Tibial nerve (tissue), 4 donors: ENCODE results near the gene CASZ1. TPM values are rescaled to one million over a fixed set of nuclear protein-coding genes. Genes with fewer than 3 reads are reported as not detected.

Experiments used
- DNase-seq, 2 donors: peaks; one replicate each; pipeline ENCODE4 v3.0.0-alpha.2; 2019; ENCODE audit warnings: low spot score in 2 of 2
- H3K27ac ChIP-seq, 4 donors: fragments of 200-600 bp; sonication (generic) in 3 of 4; one replicate each; pipeline ENCODE4 v1.5.1; 2017 to 2019; ENCODE audit warnings: mild to moderate bottlenecking in 1 of 4
- H3K27me3 ChIP-seq, 2 donors: fragments of 200-600 bp; sonication (generic) in 1 of 2; one replicate each; pipeline versions ENCODE4 v1.5.1 to v1.6.0; 2017 to 2019
- H3K36me3 ChIP-seq, 3 donors: fragments of 200-600 bp; sonication (generic); one replicate each; pipeline ENCODE4 v1.5.1; 2018 to 2019
- H3K4me1 ChIP-seq, 4 donors: fragments of 200-600 bp; sonication (generic) in 3 of 4; one replicate each; pipeline ENCODE4 v1.5.1; 2017 to 2019
- H3K4me3 ChIP-seq, 4 donors: fragments of 200-600 bp; sonication (generic) in 3 of 4; one replicate each; pipeline ENCODE4 v1.5.1; 2017 to 2019; ENCODE audit warnings: mild to moderate bottlenecking in 1 of 4, moderate library complexity in 1 of 4
- H3K9me3 ChIP-seq, 4 donors: fragments of 200-600 bp; sonication (generic) in 3 of 4; one replicate each; pipeline ENCODE4 v1.5.1; 2017 to 2019
- EP300 ChIP-seq, 2 donors: sonication (generic); formaldehyde crosslinking; IDR thresholded peaks; one replicate each; pipeline ENCODE4 v1.6.1; 2017; ENCODE audit warnings: antibody characterized with exemption in 2 of 2, mild to moderate bottlenecking in 1 of 2
- POLR2A ChIP-seq, 2 donors: fragments of 450-650 bp; IDR thresholded peaks; one replicate each; pipeline ENCODE4 v1.6.1; 2017; ENCODE audit warnings: antibody characterized with exemption in 2 of 2, mild to moderate bottlenecking in 2 of 2, moderate library complexity in 2 of 2
- WGBS, 2 donors: methylation state at CpG; one replicate each; pipeline ENCODE4 v1.1.5; 2018; 5-methylcytosine and 5-hydroxymethylcytosine counted together
- total RNA-seq, 4 donors: library from RNA; depleted of rRNA; stranded (reverse); fragments of >200 nt; gene quantifications; one replicate each; pipeline ENCODE4 v1.1.0, GENCODE V29; 2016
- TF ChIP-seq, protein P1 (sequence below), 5 experiments: fragments of 200-600 bp in 3 of 5; fragments of 450-650 bp in 2 of 5; sonication (generic) in 3 of 5; IDR thresholded peaks; one replicate each; pipeline ENCODE4 v1.5.1; 2016 to 2019; ENCODE audit warnings: antibody characterized with exemption in 5 of 5, mild to moderate bottlenecking in 3 of 5, moderate library complexity in 2 of 5

The CASZ1 gene
- total RNA-seq, 4 donors from 2014 or later = 1.7 to 7.5 (median 5.1) TPM

DNA sequence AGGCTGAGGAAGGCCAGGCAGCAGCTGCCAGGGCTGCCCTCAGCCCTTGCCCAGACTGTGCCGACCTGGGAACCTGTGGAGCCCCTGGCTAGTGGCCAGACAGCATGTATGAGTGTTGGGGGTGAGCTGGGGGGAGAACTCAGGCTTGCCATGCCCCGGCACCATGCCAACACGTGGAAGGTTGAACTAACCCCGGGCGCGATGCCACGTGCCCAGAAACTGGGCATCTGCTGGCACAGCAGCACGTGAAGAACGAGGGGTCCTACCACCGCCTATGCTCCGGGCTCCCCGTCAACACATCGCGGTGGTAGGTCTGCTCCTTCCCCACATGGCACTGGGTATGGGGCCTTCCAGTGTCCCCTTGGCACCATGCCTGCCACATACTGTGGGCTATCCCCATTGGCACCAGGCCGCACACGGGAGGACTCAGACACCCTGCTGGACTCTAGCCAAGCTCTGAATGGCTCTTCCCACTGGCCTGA lies 68.7 kb downstream of the CASZ1 start:
- H3K4me1 ChIP-seq = peaks cover 0 to 7% (median 0%) of the 10 kb centered on the region in 4 donors
- WGBS, 2 donors = 82 to 88% methylated on average over 16 of the region's 16 CpGs
- H3K36me3 ChIP-seq = no peaks in the 10 kb centered on the region
- TF ChIP-seq EP300 (IDR thresholded peaks at IDR 0.05) = no peak
- no peak for TF ChIP-seq POLR2A (IDR thresholded peaks at IDR 0.05)
- TF ChIP-seq, protein P1, sequence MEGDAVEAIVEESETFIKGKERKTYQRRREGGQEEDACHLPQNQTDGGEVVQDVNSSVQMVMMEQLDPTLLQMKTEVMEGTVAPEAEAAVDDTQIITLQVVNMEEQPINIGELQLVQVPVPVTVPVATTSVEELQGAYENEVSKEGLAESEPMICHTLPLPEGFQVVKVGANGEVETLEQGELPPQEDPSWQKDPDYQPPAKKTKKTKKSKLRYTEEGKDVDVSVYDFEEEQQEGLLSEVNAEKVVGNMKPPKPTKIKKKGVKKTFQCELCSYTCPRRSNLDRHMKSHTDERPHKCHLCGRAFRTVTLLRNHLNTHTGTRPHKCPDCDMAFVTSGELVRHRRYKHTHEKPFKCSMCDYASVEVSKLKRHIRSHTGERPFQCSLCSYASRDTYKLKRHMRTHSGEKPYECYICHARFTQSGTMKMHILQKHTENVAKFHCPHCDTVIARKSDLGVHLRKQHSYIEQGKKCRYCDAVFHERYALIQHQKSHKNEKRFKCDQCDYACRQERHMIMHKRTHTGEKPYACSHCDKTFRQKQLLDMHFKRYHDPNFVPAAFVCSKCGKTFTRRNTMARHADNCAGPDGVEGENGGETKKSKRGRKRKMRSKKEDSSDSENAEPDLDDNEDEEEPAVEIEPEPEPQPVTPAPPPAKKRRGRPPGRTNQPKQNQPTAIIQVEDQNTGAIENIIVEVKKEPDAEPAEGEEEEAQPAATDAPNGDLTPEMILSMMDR (IDR thresholded peaks at IDR 0.05) = no peak
- no peak for DNase-seq
- no peak overlapping the region for H3K4me3 ChIP-seq
- H3K27me3 ChIP-seq = peaks cover 0 to 36% of the 10 kb centered on the region in 2 donors
- no peaks in the 10 kb centered on the region for H3K9me3 ChIP-seq
- no peak overlapping the region for H3K27ac ChIP-seq

GRCh38 chr1:10726355-10726754 lies 70.1 kb downstream of the CASZ1 start:
- whole genome bisulfite sequencing, 2 donors = 85 to 90% methylated on average over 15 to 17 of the region's 17 CpGs
- no peak for DNase-seq
- H3K27ac ChIP-seq = no peak overlapping the region
- H3K4me3 ChIP-seq = no peak overlapping the region
- H3K27me3 ChIP-seq = peaks cover 0 to 37% of the 10 kb centered on the region in 2 donors
- peaks cover 0 to 7% (median 0%) of the 10 kb centered on the region in 4 donors for H3K4me1 ChIP-seq
- no peaks in the 10 kb centered on the region for H3K9me3 ChIP-seq
- TF ChIP-seq, protein P1 (IDR thresholded peaks at IDR 0.05) = no peak
- TF ChIP-seq EP300 (IDR thresholded peaks at IDR 0.05) = no peak
- TF ChIP-seq POLR2A (IDR thresholded peaks at IDR 0.05) = no peak
- H3K36me3 ChIP-seq = no peaks in the 10 kb centered on the region

DNA sequence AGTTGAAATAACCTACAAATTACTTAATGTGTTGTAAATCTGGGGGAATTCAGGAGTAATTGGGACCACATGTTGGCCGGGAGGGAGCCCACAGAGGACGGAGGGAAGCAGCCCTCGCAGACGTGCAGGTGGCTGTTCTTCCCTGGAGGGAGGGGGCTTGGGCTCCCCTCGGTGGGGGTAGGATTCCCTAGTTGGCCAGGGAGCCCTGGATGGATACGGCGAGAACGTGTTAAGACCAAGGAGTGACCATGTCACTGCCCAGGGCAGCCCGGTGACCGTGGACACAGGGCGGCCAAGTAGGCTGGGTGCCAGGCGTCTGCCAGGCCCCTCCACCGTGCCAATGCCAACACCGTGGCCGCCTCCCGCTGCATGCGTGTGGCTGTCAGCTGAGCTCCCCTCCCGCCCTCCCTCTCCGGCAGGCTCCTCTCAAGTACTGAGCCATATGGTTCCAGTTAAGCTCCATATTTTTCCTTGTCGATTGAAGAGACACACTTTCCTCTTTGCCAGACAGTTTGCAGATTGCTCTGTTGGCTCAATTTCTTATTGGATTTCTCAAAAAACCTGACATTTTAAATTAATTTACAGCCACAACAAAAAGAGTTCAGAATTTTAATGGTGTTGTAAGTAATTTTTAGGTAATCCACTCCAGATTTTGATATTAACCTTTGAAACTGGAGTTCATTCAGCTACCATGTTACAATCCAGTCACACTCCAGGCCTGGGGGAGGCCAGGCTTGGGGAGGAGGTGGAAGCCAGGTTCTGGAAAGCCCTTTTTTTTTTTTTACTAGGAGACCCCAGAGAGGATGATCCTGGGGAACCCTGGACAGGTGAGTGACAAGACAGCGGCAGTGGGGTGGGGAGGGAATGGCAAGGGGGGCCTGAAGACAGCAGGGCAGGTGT lies 71.2 kb downstream of the CASZ1 start:
- no peak overlapping the region for H3K4me3 ChIP-seq
- H3K27me3 ChIP-seq = peaks cover 0 to 46% of the 10 kb centered on the region in 2 donors
- DNase-seq = no peak
- no peaks in the 10 kb centered on the region for H3K9me3 ChIP-seq
- peaks cover 0 to 7% (median 0%) of the 10 kb centered on the region in 4 donors for H3K4me1 ChIP-seq
- no peaks in the 10 kb centered on the region for H3K36me3 ChIP-seq
- WGBS, 2 donors = 31 to 50% methylated on average over 18 to 21 of the region's 21 CpGs
- no peak for TF ChIP-seq EP300 (IDR thresholded peaks at IDR 0.05)
- no peak for TF ChIP-seq POLR2A (IDR thresholded peaks at IDR 0.05)
- TF ChIP-seq, protein P1 (IDR thresholded peaks at IDR 0.05) = no peak
- no peak overlapping the region for H3K27ac ChIP-seq

- no peaks in the 10 kb centered on the region for H3K36me3 ChIP-seq
- peaks cover 0 to 53% of the 10 kb centered on the region in 2 donors for H3K27me3 ChIP-seq
- H3K27ac ChIP-seq = no peak overlapping the region
- TF ChIP-seq, protein P1 (IDR thresholded peaks at IDR 0.05) = no peak
- TF ChIP-seq EP300 (IDR thresholded peaks at IDR 0.05) (no peak), POLR2A (IDR thresholded peaks at IDR 0.05) (no peak)
- H3K9me3 ChIP-seq = no peaks in the 10 kb centered on the region
- 66 to 68% methylated on average over 4 of the region's 4 CpGs for WGBS, 2 donors
- no peak for DNase-seq
- H3K4me3 ChIP-seq = no peak overlapping the region
- H3K4me1 ChIP-seq = peaks cover 0 to 7% (median 0%) of the 10 kb centered on the region in 4 donors
These were observed 71.9 kb downstream of the CASZ1 start for GRCh38 chr1:10724511-10724910.

GRCh38 chr1:10724052-10724494 lies 72.4 kb downstream of the CASZ1 start:
- TF ChIP-seq POLR2A (IDR thresholded peaks at IDR 0.05) (no peak), EP300 (IDR thresholded peaks at IDR 0.05) (no peak)
- TF ChIP-seq, protein P1 (IDR thresholded peaks at IDR 0.05) = no peak
- no peaks in the 10 kb centered on the region for H3K36me3 ChIP-seq
- H3K27ac ChIP-seq = no peak overlapping the region
- H3K9me3 ChIP-seq = no peaks in the 10 kb centered on the region
- WGBS, 2 donors = 38 to 52% methylated on average over 12 of the region's 12 CpGs
- H3K4me3 ChIP-seq = no peak overlapping the region
- peaks cover 0 to 7% (median 0%) of the 10 kb centered on the region in 4 donors for H3K4me1 ChIP-seq
- H3K27me3 ChIP-seq = peaks cover 0 to 54% of the 10 kb centered on the region in 2 donors
- DNase-seq = no peak
